Measurements from ENCODE around the gene PRR23B. TPM values are rescaled to one million over a fixed set of nuclear protein-coding genes. Genes with fewer than 3 reads are reported as not detected.
A peak's percentile ranks its signal among the peaks of the same experiment; 100 is the strongest.

PRR23B gene
- not detected for total RNA-seq

DNA sequence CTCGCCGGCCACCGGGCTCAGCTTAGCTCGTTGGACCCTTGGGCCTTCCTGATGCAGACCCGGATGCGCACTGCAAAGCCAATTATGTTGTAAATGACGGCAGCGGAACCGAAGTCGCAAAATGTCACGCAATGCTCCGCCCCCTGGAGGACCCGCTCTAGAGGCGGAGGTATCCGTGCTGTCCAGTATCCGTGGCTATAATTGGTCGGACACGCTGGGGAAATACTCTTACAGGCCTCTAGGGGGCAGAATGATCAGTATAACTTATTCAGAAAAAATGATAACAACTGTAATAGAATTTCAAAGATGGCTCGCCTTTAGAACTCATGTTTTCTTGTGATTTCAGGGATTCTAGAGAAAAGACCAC is at the start of gene PRR23B:
TSS of gene PRR23B (minus strand) at position 59 of the 367 bp plus-strand sequence. CDS start 265 bp downstream, outside the sequence.
- TF ChIP-seq, protein P1, sequence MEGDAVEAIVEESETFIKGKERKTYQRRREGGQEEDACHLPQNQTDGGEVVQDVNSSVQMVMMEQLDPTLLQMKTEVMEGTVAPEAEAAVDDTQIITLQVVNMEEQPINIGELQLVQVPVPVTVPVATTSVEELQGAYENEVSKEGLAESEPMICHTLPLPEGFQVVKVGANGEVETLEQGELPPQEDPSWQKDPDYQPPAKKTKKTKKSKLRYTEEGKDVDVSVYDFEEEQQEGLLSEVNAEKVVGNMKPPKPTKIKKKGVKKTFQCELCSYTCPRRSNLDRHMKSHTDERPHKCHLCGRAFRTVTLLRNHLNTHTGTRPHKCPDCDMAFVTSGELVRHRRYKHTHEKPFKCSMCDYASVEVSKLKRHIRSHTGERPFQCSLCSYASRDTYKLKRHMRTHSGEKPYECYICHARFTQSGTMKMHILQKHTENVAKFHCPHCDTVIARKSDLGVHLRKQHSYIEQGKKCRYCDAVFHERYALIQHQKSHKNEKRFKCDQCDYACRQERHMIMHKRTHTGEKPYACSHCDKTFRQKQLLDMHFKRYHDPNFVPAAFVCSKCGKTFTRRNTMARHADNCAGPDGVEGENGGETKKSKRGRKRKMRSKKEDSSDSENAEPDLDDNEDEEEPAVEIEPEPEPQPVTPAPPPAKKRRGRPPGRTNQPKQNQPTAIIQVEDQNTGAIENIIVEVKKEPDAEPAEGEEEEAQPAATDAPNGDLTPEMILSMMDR (IDR thresholded peaks at IDR 0.05), result no peak
- no peak for TF ChIP-seq POLR2A (IDR thresholded peaks at IDR 0.05)
- whole genome bisulfite sequencing, 2 donors, result 49 to 76% methylated on average over 19 of the region's 19 CpGs
- intact Hi-C loops (cut with DNase I; ENCODE audit: low total_unique reads), result no loop called here
- H3K4me3 ChIP-seq (ENCODE audit: low read depth, poor library complexity, severe bottlenecking), result no peak within 1 kb of the TSS
- DNase-seq (ENCODE audit: low spot score in 2 of 2), result peak in 1 of 2 donors; percentile 64

DNA sequence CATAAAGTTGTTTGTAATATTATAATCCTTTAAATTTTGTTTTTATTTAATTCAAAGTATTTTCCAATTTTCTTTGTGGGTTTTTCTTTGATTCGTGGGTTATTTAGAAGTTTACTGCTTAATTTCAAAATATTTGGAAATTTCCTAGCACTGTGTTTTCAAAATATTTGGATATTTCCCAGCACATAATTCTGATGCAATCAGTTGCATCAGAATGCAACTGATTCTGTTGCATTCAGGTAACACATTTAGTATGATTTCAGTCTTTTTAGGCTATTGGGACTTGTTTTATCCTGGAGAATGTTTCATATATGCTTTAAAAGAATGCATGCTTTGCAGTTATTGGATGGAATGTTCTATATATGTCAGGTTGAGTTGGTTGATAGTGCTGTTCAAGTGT is 42.2 kb upstream of the PRR23B start:
- DNase-seq (ENCODE audit: low spot score in 2 of 2), result no peak
- no peak overlapping the region for H3K4me3 ChIP-seq (ENCODE audit: low read depth, poor library complexity, severe bottlenecking)
- WGBS, 2 donors, result 23 to 46% methylated on average over 1 of the region's 1 CpG
- TF ChIP-seq, protein P1 (IDR thresholded peaks at IDR 0.05), result no peak
- TF ChIP-seq POLR2A (IDR thresholded peaks at IDR 0.05), result no peak
- intact Hi-C loops (cut with DNase I; ENCODE audit: low total_unique reads), result no loop called here

DNA sequence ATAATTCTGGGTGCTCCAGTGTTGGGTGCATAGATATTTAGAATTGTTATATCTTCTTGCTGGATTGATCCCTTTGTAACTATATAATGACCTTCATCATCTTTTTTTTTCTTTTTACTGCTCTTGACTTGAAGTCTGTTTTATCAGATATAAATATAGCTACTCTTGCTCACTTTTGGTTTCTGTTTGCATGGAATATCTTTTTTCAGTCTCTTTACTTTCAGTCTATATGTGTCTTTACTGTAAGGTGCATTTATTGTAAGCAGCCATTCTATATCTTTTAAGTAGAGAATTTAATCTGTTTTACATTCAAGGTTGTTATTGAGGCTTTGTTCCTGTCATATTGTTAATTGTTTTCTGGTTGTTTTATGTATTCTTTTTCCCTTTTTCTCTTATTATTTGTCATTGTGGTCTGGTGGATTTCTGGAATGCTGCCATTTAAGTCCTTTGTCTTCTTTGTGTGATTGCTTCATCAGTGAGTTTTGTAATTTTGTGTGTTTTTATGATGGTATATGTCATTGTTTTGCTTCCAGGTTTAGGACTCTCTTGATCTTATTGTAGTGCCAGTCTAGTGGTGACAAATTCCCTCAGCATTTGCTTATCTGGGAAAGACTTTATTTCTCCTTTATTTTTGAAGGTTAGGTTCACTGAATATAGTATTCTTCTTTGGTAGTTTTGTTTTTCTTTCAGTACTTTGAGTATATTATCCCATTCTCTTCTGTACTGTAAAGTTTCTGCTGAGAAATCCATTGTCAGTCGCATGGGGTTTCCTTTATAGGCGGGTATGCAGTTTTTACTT is 32.3 kb upstream of the PRR23B start:
- intact Hi-C loops (cut with DNase I; ENCODE audit: low total_unique reads), result no loop called here
- TF ChIP-seq POLR2A (IDR thresholded peaks at IDR 0.05), result no peak
- TF ChIP-seq, protein P1 (IDR thresholded peaks at IDR 0.05), result no peak
- DNase-seq (ENCODE audit: low spot score in 2 of 2), result no peak
- H3K4me3 ChIP-seq (ENCODE audit: low read depth, poor library complexity, severe bottlenecking), result no peak overlapping the region
- WGBS, 2 donors, result 74 to 76% methylated on average over 2 of the region's 2 CpGs

DNA sequence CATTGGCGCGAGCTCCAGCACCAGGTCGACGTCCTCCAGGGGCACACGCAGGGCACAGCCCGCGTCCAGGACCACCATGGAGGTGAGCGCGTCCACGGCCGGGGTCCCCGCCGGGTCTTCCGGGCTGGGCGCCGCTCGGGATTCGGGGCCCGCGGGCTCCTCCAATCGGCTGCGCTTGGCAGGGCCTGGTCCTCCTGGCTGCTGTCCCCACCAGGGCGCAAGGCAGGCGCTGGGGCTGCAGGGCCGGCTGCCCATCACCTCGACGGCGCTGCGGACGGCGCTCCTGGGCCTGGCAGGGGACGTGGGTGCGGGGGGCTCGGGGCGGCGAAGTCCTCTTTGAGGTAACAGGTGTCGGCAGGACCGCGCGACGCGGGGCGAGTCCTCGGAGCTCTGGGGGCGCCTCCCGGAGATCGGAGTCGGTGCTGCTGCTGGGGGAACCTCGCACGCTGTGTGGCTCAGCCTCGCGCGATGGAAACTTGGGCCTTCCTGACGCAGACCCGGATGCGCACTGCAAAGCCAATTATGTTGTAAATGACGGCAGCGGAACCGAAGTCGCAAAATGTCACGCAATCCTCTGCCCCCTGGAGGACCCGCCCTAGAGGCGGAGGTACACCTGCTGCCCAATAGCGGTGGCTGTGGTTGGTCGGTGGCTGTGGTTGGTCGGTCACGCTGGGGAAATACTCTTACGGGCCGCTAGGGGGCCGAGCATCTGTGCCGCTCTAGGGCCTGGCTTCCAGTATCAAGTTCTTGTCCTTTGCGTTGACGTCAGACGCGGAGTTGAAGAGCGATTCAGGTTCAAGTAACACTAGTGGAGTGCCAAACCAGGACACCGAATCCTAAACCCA is 23.9 kb upstream of the PRR23B start, which contains the start of gene PRR23C:
TSS of gene PRR23C (minus strand) at position 527 of the 845 bp plus-strand sequence. CDS start at position 255, 272 bp downstream.
- no peak within 1 kb of the TSS for H3K4me3 ChIP-seq (ENCODE audit: low read depth, poor library complexity, severe bottlenecking)
- intact Hi-C loops (cut with DNase I; ENCODE audit: low total_unique reads), result no loop called here
- TF ChIP-seq, protein P1 (IDR thresholded peaks at IDR 0.05), result no peak
- no peak for TF ChIP-seq POLR2A (IDR thresholded peaks at IDR 0.05)
- 62 to 68% methylated on average over 29 to 44 of the region's 77 CpGs for WGBS, 2 donors
- DNase-seq (ENCODE audit: low spot score in 2 of 2), result peak in 1 of 2 donors; percentile 53

DNA sequence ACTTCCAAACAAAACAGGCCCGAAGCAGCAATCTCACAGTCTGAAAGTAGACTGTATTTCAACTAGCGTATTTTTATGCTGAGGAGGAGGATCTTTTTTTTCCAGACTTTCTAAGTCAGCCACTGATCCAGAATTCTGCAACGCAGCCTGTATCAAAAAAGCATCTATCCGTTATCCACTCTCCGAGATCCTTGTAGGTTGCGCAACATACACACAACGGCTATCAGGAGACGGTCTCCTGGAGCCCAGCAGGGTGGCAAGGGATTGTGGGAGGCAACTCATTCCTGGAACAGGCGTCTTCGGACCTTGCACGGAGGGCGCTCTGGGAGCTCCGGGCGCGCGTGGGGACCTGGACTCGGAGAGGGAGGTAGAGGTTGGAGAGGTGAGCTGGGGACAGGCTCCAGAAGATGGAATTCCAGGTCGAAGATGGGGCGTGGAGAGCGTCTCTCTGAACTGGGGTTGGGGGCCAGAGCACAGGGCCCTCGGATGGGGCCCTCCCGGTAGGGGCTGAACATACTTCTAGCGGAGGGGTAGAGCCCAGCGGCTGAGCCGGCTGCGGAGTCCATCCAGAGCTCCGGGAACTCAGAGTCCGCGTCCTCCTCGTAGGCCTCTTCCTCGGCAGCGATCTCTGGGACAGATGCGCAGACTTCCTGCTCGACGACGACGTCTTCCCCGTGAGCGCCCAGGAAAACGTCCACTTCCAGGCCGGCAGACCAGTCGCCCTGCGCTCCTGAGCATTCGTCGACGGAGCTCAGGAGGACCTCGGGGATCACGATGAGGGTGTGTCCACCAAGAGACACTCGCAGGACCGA is 23.0 kb upstream of the PRR23B start:
- 80 to 83% methylated on average over 47 to 50 of the region's 50 CpGs for WGBS, 2 donors
- TF ChIP-seq POLR2A (IDR thresholded peaks at IDR 0.05), result no peak
- TF ChIP-seq, protein P1 (IDR thresholded peaks at IDR 0.05), result no peak
- DNase-seq (ENCODE audit: low spot score in 2 of 2), result no peak
- H3K4me3 ChIP-seq (ENCODE audit: low read depth, poor library complexity, severe bottlenecking), result no peak overlapping the region
- intact Hi-C loops (cut with DNase I; ENCODE audit: low total_unique reads), result no loop called here
